ENCODE measurements around the gene PPARD.

The PPARD gene

GRCh38 chr6:35341557-35341956 is 801 bp upstream of the PPARD start:
- Histone ChIP-seq H3K27ac (peak overlapping the region in 6 of 11 experiments; percentile 1 to 55 (median 38); a peak in 8 of 22 replicates), H3K27me3 (no peaks in the 10 kb centered on the region; a peak in 1 of 22 replicates), H3K4me1 (peaks cover 41 to 62% (median 53%) of the 10 kb centered on the region in 10 experiments), H3K4me3 (no peak overlapping the region; a peak in 1 of 20 replicates), H3K9me3 (replicated peaks in 1 of 11) (no peaks in the 10 kb centered on the region; a peak in 1 of 22 replicates), H3K36me3 (peaks cover 13 to 29% (median 20%) of the 10 kb centered on the region in 11 experiments), H4K20me1 (peaks cover 20 to 40% (median 30%) of the 10 kb centered on the region in 11 experiments; a peak in 21 of 22 replicates), H3K9ac (peak overlapping the region in 7 of 11 experiments; percentile 7 to 92 (median 33); a peak in 5 of 22 replicates), H3K4me2 (peak overlapping the region; percentile 40 to 77 (median 68))
- TF ChIP-seq Cebpa-rat (IDR thresholded peaks at IDR 0.05), result peak in 9 of 11 experiments; percentile 63 to 96 (median 78); a peak in 17 of 22 replicates

- Histone ChIP-seq H3K27me3 (no peaks in the 10 kb centered on the region; a peak in 1 of 22 replicates), H3K27ac (peak overlapping the region; percentile 75 to 96 (median 84))
These were observed 905 bp downstream of the PPARD start for GRCh38 chr6:35343092-35343834.

GRCh38 chr6:35343835-35344550 is 1.6 kb downstream of the PPARD start:
- Histone ChIP-seq H3K36me3 (peaks cover 25 to 54% (median 41%) of the 10 kb centered on the region in 11 experiments), H3K4me3 (peak overlapping the region; percentile 78 to 97 (median 92)), H3K4me2 (peak overlapping the region; percentile 86 to 99 (median 95)), H3K27ac (peak overlapping the region in 8 of 11 experiments; percentile 75 to 96 (median 90); a peak in 15 of 22 replicates), H3K9me3 (replicated peaks in 1 of 11) (no peaks in the 10 kb centered on the region; a peak in 1 of 22 replicates), H3K9ac (peak overlapping the region; percentile 85 to 99 (median 91); a peak in 21 of 22 replicates), H3K4me1 (peaks cover 60 to 75% (median 73%) of the 10 kb centered on the region in 10 experiments), H3K27me3 (no peaks in the 10 kb centered on the region; a peak in 1 of 22 replicates), H4K20me1 (peaks cover 42 to 64% (median 55%) of the 10 kb centered on the region in 11 experiments)
- TF ChIP-seq Cebpa-rat (IDR thresholded peaks at IDR 0.05), result no peak

More at GRCh38 chr6:35343092-35343834, 905 bp downstream of the PPARD start:
- Histone ChIP-seq H4K20me1 (peaks cover 35 to 57% (median 47%) of the 10 kb centered on the region in 11 experiments), H3K4me3 (peak overlapping the region; percentile 78 to 97 (median 92)), H3K36me3 (peaks cover 23 to 46% (median 35%) of the 10 kb centered on the region in 11 experiments), H3K9me3 (replicated peaks in 1 of 11) (no peaks in the 10 kb centered on the region; a peak in 1 of 22 replicates), H3K4me2 (peak overlapping the region; percentile 86 to 99 (median 95)), H3K4me1 (peaks cover 53 to 73% (median 68%) of the 10 kb centered on the region in 10 experiments), H3K9ac (peak overlapping the region; percentile 85 to 99 (median 91))
- peak in 2 of 11 experiments; percentile 8 to 35; a peak in 2 of 22 replicates for TF ChIP-seq Cebpa-rat (IDR thresholded peaks at IDR 0.05)

GRCh38 chr6:35351422-35351821 is 9.1 kb downstream of the PPARD start:
- Histone ChIP-seq H3K9ac (no peak overlapping the region), H3K4me1 (peaks cover 22 to 59% (median 30%) of the 10 kb centered on the region in 10 experiments), H3K4me3 (no peak overlapping the region), H3K36me3 (peaks cover 73 to 99% (median 90%) of the 10 kb centered on the region in 11 experiments), H3K27ac (no peak overlapping the region), H3K9me3 (replicated peaks in 1 of 11) (0 out of 22 replicates have a peak, but pooled peaks cover 0 to 7% (median 0%) of the 10 kb centered on the region in 11 experiments), H4K20me1 (peaks cover 23 to 100% (median 42%) of the 10 kb centered on the region in 11 experiments), H3K4me2 (no peak overlapping the region), H3K27me3 (no peaks in the 10 kb centered on the region)
- TF ChIP-seq Cebpa-rat (IDR thresholded peaks at IDR 0.05), result no peak

GRCh38 chr6:35352735-35353134 is 10.4 kb downstream of the PPARD start:
- Histone ChIP-seq H3K4me3 (no peak overlapping the region), H4K20me1 (peaks cover 12 to 100% (median 40%) of the 10 kb centered on the region in 11 experiments; a peak in 18 of 22 replicates), H3K4me1 (peaks cover 15 to 59% (median 18%) of the 10 kb centered on the region in 10 experiments), H3K9me3 (replicated peaks in 1 of 11) (0 out of 22 replicates have a peak, but pooled peaks cover 0 to 7% (median 0%) of the 10 kb centered on the region in 11 experiments), H3K36me3 (peaks cover 72 to 99% (median 90%) of the 10 kb centered on the region in 11 experiments), H3K27ac (no peak overlapping the region), H3K4me2 (peak overlapping the region in 2 of 11 experiments; percentile 26 to 27; a peak in 3 of 22 replicates), H3K27me3 (no peaks in the 10 kb centered on the region), H3K9ac (no peak overlapping the region)
- TF ChIP-seq Cebpa-rat (IDR thresholded peaks at IDR 0.05), result no peak

- peaks cover 69 to 99% (median 95%) of the 10 kb centered on the region in 11 experiments for H3K36me3 ChIP-seq
- no peak overlapping the region for H3K27ac ChIP-seq
- no peaks in the 10 kb centered on the region for H3K27me3 ChIP-seq
- no peak for TF ChIP-seq Cebpa-rat (IDR thresholded peaks at IDR 0.05)
- peaks cover 9 to 59% (median 19%) of the 10 kb centered on the region in 10 experiments for H3K4me1 ChIP-seq
- H4K20me1 ChIP-seq, result peaks cover 0 to 100% (median 26%) of the 10 kb centered on the region in 11 experiments; a peak in 14 of 22 replicates
- 0 out of 22 replicates have a peak, but pooled peaks cover 0 to 7% (median 0%) of the 10 kb centered on the region in 11 experiments for H3K9me3 ChIP-seq (replicated peaks in 1 of 11)
- no peak overlapping the region; a peak in 1 of 22 replicates for H3K9ac ChIP-seq
- H3K4me3 ChIP-seq, result no peak overlapping the region
- 0 out of 22 replicates have a peak overlapping the region, but pooled peaks of 1 of the 11 experiments have one; percentile 7 for H3K4me2 ChIP-seq
These were observed 12.2 kb downstream of the PPARD start for GRCh38 chr6:35354361-35355135.

GRCh38 chr6:35356391-35356790 is 14.0 kb downstream of the PPARD start:
- TF ChIP-seq Cebpa-rat (IDR thresholded peaks at IDR 0.05), result no peak
- H3K36me3 ChIP-seq, result peaks cover 54 to 92% (median 79%) of the 10 kb centered on the region in 11 experiments

More at GRCh38 chr6:35356391-35356790, 14.0 kb downstream of the PPARD start:
- no peak overlapping the region for H3K9ac ChIP-seq
- no peaks in the 10 kb centered on the region for H3K27me3 ChIP-seq
- peaks cover 7 to 100% (median 38%) of the 10 kb centered on the region in 11 experiments; a peak in 15 of 22 replicates for H4K20me1 ChIP-seq
- H3K9me3 ChIP-seq (replicated peaks in 1 of 11), result 0 out of 22 replicates have a peak, but pooled peaks cover 0 to 7% (median 0%) of the 10 kb centered on the region in 11 experiments
- peaks cover 28 to 77% (median 38%) of the 10 kb centered on the region in 10 experiments for H3K4me1 ChIP-seq
- no peak overlapping the region for H3K27ac ChIP-seq
- no peak overlapping the region for H3K4me3 ChIP-seq
- H3K4me2 ChIP-seq, result peak overlapping the region in 2 of 11 experiments; percentile 47 to 93; a peak in 2 of 22 replicates

All from BLaER1 treated with 17β-estradiol and CSF1 and Interleukin-3, amounts not matched to agents 10 nM and 100 nM (cell line).